Neural crest cell (in vitro differentiated cells): Measurements from ENCODE around the gene RNF135. TPM values are rescaled to one million over a fixed set of nuclear protein-coding genes. Genes with fewer than 3 reads are reported as not detected.
"Not testable (repeated sequence)": the region's sequence is repeated elsewhere in the genome, so short reads cannot be mapped to it uniquely, and the experiment has no call there.

Source experiments
- DNase-seq: peaks from one replicate; pipeline ENCODE4 v3.0.0; 2021; ENCODE audit warnings: low read depth, mixed read lengths, low spot score
- H3K27ac Mint-ChIP-seq: one replicate; pipeline ENCODE4 v1.8.0; 2021; ENCODE audit warnings: mild to moderate bottlenecking, mixed read lengths; ENCODE audit not compliant: unreplicated experiment
- H3K27me3 Mint-ChIP-seq: 2 replicates; pipeline ENCODE4 v1.8.0; 2021; ENCODE audit warnings: low read depth, mild to moderate bottlenecking, mixed read lengths
- H3K36me3 Mint-ChIP-seq: 2 replicates; pipeline ENCODE4 v1.8.0; 2021; ENCODE audit warnings: low read depth, mild to moderate bottlenecking, mixed read lengths
- H3K4me1 Mint-ChIP-seq: 2 replicates; pipeline ENCODE4 v1.8.0; 2021; ENCODE audit warnings: mixed read lengths
- H3K4me3 Mint-ChIP-seq: one replicate; pipeline ENCODE4 v1.8.0; 2021; ENCODE audit warnings: mild to moderate bottlenecking, mixed read lengths
- H3K9me3 Mint-ChIP-seq: 2 replicates; pipeline ENCODE4 v1.8.0; 2021; ENCODE audit warnings: mixed read lengths
- total RNA-seq: library from RNA; stranded (reverse); gene quantifications from 2 replicates; pipeline ENCODE4 v1.2.1, GENCODE V29; 2021
- TF ChIP-seq, protein P1 (sequence below): fragments of 200-600 bp; sonication (generic); conservative IDR thresholded peaks from 2 replicates; pipeline ENCODE4 v1.5.0; 2021; ENCODE audit warnings: antibody characterized with exemption, mild to moderate bottlenecking

Gene RNF135
- total RNA-seq, 1 donor from 2014 or later = 5.9 TPM

DNA sequence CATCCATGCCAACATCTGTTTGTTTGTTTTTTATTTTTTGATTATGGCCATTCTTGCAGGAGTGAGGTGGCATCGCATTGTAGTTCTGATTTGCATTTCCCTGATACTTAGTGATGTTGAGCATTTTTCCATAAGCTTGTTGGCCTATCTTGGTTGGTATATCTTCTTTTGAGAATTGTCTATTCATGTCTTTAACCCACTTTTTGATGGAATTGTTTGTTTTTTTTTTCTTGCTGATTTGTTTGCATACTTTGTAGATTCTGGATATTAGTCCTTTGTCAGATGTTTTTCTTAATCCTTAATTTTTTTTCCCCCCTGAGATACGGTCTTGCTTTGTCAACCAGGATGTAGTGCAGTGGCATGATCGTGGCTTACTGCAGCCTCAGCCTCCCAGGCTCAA lies 43.0 kb downstream of the RNF135 start:
- Mint-ChIP-seq H3K36me3 (no peaks in the 10 kb centered on the region), H3K27me3 (peaks cover 18% of the 10 kb centered on the region), H3K4me3 (no peak overlapping the region), H3K27ac (no peak overlapping the region), H3K9me3 (no peaks in the 10 kb centered on the region), H3K4me1 (peaks cover 9% of the 10 kb centered on the region)
- TF ChIP-seq, protein P1, sequence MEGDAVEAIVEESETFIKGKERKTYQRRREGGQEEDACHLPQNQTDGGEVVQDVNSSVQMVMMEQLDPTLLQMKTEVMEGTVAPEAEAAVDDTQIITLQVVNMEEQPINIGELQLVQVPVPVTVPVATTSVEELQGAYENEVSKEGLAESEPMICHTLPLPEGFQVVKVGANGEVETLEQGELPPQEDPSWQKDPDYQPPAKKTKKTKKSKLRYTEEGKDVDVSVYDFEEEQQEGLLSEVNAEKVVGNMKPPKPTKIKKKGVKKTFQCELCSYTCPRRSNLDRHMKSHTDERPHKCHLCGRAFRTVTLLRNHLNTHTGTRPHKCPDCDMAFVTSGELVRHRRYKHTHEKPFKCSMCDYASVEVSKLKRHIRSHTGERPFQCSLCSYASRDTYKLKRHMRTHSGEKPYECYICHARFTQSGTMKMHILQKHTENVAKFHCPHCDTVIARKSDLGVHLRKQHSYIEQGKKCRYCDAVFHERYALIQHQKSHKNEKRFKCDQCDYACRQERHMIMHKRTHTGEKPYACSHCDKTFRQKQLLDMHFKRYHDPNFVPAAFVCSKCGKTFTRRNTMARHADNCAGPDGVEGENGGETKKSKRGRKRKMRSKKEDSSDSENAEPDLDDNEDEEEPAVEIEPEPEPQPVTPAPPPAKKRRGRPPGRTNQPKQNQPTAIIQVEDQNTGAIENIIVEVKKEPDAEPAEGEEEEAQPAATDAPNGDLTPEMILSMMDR = no peak
- no peak for DNase-seq

DNA sequence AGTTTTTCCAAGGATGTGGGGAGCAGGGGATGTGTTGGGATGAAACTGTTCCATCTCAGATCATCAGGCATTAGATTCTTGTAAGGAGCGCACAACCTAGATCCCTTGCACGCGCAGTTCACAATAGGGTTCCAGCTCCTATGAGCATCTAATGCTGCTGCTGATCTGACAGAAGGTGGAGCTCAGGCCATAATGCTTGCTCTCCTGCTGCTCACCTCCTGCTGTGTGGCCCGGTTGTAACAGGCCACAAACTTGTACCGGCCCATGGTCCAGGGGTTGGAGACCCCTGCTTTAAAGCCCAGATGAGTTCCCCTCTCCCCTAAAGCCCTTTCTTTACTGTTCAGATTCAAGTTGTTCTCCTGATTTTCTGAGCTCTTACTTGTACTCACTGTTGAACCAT lies 44.8 kb downstream of the RNF135 start:
- Mint-ChIP-seq H3K27me3 (peaks cover 6% of the 10 kb centered on the region), H3K4me1 (no peaks in the 10 kb centered on the region), H3K4me3 (no peak overlapping the region), H3K36me3 (no peaks in the 10 kb centered on the region), H3K27ac (no peak overlapping the region), H3K9me3 (no peaks in the 10 kb centered on the region)
- TF ChIP-seq, protein P1 = no peak
- DNase-seq = no peak

DNA sequence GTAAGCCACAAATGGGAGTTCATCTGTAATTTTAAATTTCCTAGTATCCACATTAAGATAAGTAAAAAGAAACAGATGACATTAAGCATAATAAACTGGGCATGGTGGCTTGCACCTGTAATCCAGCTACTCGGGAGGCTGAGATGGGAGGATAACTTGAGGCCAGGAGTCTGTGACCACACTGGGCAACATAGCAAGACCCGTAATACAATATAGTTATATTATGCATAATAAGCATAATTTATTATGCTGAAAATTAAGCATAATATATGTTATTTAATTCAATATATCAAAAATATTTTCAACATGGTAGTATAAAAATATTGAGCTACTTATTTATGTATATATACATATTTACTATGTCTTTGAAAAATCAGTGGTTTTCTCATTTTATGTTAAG lies 48.2 kb downstream of the RNF135 start:
- Mint-ChIP-seq H3K36me3 (no peaks in the 10 kb centered on the region), H3K27me3 (no peaks in the 10 kb centered on the region), H3K9me3 (no peaks in the 10 kb centered on the region), H3K27ac (no peak overlapping the region), H3K4me1 (peaks cover 5% of the 10 kb centered on the region), H3K4me3 (no peak overlapping the region)
- TF ChIP-seq, protein P1 = no peak
- DNase-seq = no peak

DNA sequence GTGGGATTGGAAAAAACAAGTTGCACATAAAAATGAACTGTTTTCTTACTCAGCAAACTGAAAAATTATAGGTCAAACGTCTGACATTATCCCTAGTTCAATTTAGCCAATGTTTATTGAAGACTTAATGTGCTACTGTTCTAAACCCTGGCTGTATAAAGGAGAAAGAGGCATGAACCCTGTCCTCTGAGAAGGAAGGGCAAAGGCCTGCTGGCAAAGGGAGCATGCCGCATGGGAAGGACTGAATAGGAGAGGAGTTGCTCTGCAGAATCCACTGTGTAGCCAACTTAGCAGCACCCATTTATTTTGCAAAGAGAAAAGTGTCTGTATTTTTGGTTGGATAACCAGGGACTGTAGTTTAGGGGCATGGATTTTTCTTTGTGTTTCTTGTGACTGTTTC lies 52.3 kb downstream of the RNF135 start:
- H3K4me3 Mint-ChIP-seq, H3K27me3 Mint-ChIP-seq, H3K27ac Mint-ChIP-seq, H3K4me1 Mint-ChIP-seq, H3K36me3 Mint-ChIP-seq, H3K9me3 Mint-ChIP-seq, DNase-seq: not testable (repeated sequence)

DNA sequence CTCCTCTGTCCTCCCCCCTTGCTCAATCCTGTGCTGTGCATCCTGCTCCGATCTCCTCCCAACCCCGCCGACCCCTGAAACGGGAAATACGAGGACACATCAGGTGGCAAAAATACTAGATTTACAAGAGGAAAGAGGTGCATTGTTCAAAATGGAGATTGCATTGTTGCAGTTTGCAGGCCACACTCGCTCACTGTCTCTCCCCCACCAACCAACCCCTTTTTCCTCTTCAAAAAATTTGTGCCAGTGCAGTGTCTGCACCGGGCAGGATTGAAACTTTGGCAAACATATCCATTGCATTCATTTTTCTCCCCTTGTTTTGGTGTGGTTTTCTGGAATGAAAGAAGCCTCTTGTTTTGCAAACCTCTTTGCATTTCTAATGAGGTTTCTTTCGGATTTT lies 61.0 kb downstream of the RNF135 start:
- Mint-ChIP-seq H3K27ac (peak overlapping the region; percentile 1), H3K9me3 (no peaks in the 10 kb centered on the region), H3K36me3 (no peaks in the 10 kb centered on the region), H3K4me1 (peaks cover 17% of the 10 kb centered on the region), H3K27me3 (no peaks in the 10 kb centered on the region), H3K4me3 (no peak overlapping the region)
- DNase-seq = no peak
- TF ChIP-seq, protein P1 = no peak

DNA sequence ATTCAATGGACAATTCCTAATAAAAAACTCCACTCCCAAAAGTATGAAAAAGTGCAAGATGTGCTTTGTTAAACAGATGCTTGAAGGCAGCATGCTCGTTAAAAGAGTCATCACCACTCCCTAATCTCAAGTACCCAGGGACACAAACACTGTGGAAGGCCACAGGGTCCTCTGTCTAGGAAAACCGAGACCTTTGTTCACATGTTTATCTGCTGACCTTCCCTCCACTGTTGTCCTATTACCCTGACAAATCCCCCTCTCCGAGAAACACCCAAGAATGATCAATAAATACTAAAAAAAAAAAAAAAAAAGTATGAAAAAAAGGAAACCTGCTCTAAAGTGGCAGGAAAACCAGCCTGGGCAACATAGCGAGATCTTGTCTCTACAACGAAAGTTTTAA lies 64.8 kb downstream of the RNF135 start:
- H3K9me3 Mint-ChIP-seq, DNase-seq, H3K36me3 Mint-ChIP-seq, H3K27me3 Mint-ChIP-seq, H3K27ac Mint-ChIP-seq, H3K4me3 Mint-ChIP-seq: not testable (repeated sequence)
- H3K4me1 Mint-ChIP-seq = peaks cover 17% of the 10 kb centered on the region

DNA sequence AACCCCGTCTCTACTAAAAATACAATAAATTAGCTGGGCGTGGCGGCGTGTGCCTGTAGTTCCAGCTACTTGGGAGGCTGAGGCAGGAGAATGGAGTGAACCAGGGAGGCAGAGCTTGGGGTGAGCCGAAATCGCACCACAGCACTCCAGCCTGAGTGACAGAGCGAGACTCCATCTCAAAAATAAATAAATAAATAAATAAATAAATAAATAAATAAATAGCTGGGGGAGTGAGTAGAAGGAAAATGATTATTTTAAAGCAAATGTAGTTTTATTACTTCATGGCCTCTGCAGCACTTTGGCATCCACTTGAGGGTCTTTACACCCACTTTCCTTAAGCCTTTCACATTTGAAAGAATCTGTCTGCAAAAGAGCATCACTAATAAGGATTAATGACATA lies 70.0 kb downstream of the RNF135 start:
- H3K4me3 Mint-ChIP-seq, H3K27me3 Mint-ChIP-seq, H3K36me3 Mint-ChIP-seq, H3K27ac Mint-ChIP-seq, H3K4me1 Mint-ChIP-seq, H3K9me3 Mint-ChIP-seq, DNase-seq: not testable (repeated sequence)

DNA sequence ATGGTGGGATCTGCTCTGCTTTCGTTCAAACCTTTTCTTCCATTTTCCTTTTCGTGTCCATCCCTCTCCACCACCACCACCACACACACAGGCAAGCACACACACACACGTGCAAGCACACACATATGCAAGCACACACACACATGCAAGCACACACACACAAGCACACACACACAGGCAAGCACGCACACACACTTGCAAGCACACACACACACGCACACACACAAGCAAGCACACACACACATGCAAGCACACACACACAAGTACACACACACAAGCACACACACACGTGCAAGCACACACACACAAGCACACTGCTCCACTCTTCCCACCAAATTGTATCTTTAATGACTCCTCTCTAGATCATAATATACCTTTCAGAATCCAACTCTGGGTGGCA lies 71.5 kb downstream of the RNF135 start:
- H3K9me3 Mint-ChIP-seq, H3K27ac Mint-ChIP-seq, H3K27me3 Mint-ChIP-seq, DNase-seq, H3K4me3 Mint-ChIP-seq, H3K4me1 Mint-ChIP-seq, H3K36me3 Mint-ChIP-seq: not testable (repeated sequence)

DNA sequence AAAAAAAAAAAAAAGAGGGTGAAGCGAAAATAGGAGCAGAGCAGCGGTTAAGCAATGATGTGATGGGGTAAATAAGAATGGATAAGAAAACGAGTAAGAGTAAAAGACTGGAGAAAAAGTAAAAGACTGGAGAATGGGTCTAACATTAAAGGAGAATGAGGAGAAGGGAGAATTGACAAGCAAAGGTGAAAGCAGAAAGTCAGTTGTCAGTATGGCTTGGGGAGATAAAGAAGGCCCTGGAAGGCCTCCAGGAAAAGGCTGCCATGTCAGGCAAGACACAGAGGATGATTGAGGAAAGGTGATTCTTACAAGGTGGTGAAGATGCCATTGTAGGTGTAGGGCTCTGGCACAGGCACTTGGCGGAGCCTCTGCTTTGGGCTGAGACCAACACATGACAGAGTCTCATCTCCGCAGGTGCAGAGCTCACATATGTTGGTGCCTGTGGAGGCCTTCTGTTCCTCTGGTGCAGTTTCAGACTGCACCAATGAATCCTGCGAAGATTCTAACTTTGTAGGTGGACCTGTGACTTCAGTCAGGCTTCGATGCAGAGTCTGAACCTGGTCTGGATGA lies 76.1 kb downstream of the RNF135 start:
- H3K4me1 Mint-ChIP-seq, H3K4me3 Mint-ChIP-seq, H3K9me3 Mint-ChIP-seq, H3K36me3 Mint-ChIP-seq, H3K27me3 Mint-ChIP-seq, H3K27ac Mint-ChIP-seq, DNase-seq: not testable (repeated sequence)
